Epithelial cell of esophagus (primary cell): Measurements from ENCODE around the gene SAMD13.
A peak's percentile ranks its signal among the peaks of the same experiment; 100 is the strongest.

Source experiments
- DNase-seq: peaks from one replicate; pipeline ENCODE4 v3.0.0; 2010; ENCODE audit warnings: low read depth
- H3K4me3 ChIP-seq: 2 replicates; pipeline ENCODE4 v1.5.1; 2011; ENCODE audit warnings: mild to moderate bottlenecking, low read length, control low read depth
- CTCF ChIP-seq: IDR thresholded peaks from 2 replicates; pipeline ENCODE4 v1.5.1; 2011; ENCODE audit warnings: low read depth, mild to moderate bottlenecking, low read length, control low read depth, inconsistent platforms; ENCODE audit not compliant: insufficient read depth; ENCODE audit errors: missing control alignments

SAMD13 gene

GRCh38 chr1:84366786-84367185 lies 65.3 kb downstream of the SAMD13 start:
- DNase-seq: no peak
- TF ChIP-seq CTCF: no peak
- H3K4me3 ChIP-seq: no peak overlapping the region

GRCh38 chr1:84367219-84367618 lies 65.7 kb downstream of the SAMD13 start:
- no peak for DNase-seq
- no peak for TF ChIP-seq CTCF

GRCh38 chr1:84368441-84368840 lies 66.9 kb downstream of the SAMD13 start:
- TF ChIP-seq CTCF: no peak
- H3K4me3 ChIP-seq: no peak overlapping the region
- no peak for DNase-seq

More at GRCh38 chr1:84367219-84367618, 65.7 kb downstream of the SAMD13 start:
- no peak overlapping the region for H3K4me3 ChIP-seq

GRCh38 chr1:84370266-84370665 lies 68.8 kb downstream of the SAMD13 start:
- DNase-seq: no peak
- TF ChIP-seq CTCF: no peak
- no peak overlapping the region for H3K4me3 ChIP-seq

- no peak for TF ChIP-seq CTCF
- no peak overlapping the region for H3K4me3 ChIP-seq
- DNase-seq: peak; percentile 51
These were observed 69.4 kb downstream of the SAMD13 start for GRCh38 chr1:84370831-84371394.

- TF ChIP-seq CTCF: no peak
- DNase-seq: no peak
- no peak overlapping the region for H3K4me3 ChIP-seq
These were observed 72.1 kb downstream of the SAMD13 start for GRCh38 chr1:84373436-84374141.
